GM19240 (cell line): Measurements from ENCODE around the gene DNAJC5.
"Not testable (repeated sequence)": the region's sequence is repeated elsewhere in the genome, so short reads cannot be mapped to it uniquely, and the experiment has no call there.

Experiments
- DNase-seq: peaks from one replicate; pipeline ENCODE4 v3.0.0; 2011; ENCODE audit warnings: low spot score; ENCODE audit not compliant: insufficient read length

DNAJC5 gene

DNA sequence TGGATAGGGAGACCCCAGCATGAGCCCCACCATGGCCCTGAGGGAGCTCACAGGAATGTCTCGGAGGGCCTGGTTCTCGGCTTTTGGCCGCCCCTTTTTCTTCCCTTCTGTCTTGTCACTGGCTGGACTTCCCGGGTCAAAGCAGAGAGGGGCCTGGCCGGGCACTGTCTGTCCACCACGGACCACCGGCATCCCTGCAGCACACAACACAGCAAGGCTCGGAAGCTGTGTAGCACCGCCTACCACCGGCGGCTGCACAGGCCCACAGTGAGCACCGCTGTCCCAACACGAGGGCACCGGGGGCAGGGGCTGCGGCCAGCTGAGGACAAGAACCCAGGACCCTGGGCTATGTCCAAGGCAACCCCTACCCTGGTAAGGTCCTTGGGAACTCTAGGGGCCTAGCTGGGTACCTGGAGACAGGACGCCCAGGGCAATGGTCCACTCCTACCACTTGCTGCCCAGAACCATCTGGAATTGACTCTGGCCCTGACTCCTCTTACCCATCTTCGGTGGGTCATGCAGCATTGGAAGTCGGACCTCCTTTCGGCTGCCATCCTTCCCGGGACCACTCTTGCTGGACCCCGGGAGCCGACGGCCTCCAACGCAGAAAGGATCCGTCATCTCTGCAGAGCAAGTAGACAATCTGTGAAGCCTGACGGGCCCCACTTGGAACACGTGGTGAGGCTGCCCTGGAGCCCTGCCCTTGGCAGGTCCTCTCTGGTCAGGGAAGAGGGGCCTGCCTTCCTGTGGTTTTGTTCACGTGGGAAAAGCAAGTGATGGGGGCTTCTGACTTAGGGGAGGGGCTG lies 72.6 kb downstream of the DNAJC5 start:
- no peak for DNase-seq

GRCh38 chr20:63968136-63968927 lies 73.4 kb downstream of the DNAJC5 start:
- no peak for DNase-seq

DNA sequence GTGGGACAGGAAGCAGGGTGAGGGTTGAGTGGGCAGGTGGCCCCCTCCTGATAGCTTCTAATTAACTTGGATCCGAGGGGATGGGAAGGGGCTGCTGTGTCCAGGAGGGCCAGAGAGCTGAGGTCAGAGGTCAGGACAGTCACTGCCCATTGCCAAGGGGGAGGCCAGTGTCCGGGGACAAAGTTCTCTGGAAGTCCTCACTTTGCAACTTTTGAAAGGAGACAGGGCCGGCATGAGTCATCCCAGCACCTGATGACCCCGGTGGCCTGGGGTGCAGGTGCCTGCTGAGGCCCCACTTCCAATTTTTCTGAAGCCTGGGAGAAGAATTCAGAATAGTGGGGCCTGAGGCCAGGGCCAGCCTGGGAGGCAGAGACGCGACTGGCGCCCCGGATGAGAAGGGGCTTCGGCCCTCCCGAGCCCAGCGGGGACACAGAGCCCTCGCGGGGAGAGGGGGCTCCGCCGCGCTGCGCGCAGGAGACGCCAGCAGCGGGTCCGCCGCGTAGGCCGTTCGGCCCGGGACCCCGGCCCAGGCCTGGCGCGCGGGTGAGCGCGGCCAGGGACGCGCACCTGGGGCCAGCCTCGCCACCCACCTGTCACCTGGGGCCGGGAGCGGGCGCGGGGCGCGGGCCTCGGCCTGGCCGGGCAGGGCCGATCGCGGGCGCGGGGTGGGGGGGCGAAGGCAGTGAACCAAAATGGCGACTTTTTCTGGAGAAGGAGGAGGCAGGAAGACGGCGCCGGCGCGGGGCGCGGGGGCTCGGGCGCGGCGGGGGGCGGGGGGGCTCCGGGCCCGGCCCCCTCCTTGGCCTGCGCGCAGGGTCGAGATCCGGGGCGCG lies 74.2 kb downstream of the DNAJC5 start:
- DNase-seq = no peak

- peak; percentile 62 for DNase-seq
These were observed 75.2 kb downstream of the DNAJC5 start, which contains the start of gene ZNF512B for GRCh38 chr20:63969838-63970713. Gene ZNF512B (minus strand): TSS chr20:63969930. CDS start chr20:63967950, 1,980 bp downstream.

DNA sequence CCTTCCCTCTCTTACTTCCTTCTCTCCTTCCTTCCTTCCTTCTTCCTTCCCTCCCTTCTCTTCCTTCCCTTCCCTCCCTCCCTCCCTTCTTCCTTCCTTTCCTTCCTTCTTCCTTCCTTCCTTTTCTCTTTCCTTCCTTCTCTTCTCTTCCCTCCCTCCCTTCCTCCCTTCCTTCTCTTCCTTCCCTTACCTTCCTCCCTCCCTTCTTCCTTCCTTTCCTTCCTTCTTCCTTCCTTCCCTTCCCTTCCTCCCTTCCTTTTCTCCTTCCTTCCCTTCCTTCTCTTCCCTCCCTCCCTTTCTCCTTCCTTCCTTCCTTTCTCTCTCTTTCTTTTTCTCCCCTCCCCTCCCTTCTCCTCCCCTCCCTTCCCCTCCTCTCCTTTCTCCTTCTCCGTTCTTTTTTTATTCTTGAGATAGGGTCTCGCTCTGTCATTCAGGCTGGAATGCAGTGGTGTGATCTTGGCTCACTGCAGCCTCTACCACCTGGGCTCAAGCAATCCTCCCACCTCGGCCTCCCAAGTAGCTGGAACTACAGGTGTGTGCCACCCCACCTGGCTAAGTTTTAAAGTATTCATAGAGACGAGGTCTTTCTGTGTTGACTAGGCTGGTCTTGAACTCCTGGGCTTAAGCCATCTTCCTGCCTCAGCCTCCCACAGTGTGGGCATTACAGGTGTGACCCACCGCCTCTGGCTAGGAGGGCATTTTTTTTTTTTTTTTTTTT lies 75.9 kb downstream of the DNAJC5 start:
- no peak for DNase-seq

GRCh38 chr20:63971960-63972311 lies 77.0 kb downstream of the DNAJC5 start:
- DNase-seq = not testable (repeated sequence)

DNA sequence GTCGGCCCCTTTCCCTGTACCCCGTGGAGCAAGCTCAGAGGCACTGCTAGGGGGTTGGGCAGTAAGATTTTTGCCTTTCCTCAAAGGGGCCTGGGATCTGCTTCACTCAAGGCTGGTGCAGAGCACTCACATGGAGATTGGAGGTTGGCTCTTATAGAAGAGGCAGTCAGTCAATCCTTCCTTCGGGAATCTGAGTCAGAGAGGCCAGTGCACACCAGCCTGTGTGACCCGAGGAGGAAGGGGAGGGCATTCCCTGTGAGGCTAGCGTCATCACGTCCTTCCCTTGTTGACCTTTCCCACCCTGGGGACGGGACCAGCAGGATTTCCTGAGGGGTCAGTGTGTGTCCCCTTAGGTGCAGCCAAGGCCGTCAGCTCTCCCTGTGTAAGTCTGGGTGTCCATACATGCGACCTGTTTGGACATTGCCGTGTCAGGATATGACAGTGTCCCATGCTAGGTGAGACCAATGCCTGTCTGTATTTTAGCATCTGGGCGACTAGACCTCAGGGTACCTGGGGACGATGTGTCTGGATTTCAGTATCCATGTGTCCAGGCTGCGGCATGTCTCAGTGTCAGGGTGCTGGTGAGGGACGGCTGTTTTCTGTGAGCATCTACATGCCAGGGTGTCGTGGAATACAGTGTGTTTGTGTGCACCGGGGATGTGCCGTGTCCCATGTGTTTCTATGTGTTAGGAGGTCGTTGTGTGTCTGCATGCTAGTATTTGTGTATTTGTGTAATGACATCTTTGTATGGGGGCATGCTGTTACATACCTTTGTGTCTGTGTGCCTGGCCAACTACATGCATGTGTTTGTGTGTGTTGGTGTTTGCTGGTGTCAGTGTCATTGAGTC lies 77.6 kb downstream of the DNAJC5 start:
- no peak for DNase-seq

DNA sequence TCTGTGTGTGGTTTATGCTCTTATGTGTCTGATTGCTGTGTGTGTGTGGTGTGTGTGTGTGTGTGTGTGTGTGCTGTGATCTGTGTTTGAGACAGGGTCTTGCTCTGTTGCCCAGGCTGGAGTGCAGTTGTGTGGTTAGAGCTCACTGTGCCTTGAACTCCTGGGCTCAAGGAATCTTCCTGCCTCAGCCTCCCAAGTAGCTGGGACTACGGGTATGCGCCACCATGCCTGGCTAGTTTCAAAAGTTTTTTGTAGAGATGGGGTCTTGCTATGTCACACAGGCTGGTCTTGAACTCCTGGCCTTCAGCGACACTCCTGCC lies 78.2 kb downstream of the DNAJC5 start:
- no peak for DNase-seq

DNA sequence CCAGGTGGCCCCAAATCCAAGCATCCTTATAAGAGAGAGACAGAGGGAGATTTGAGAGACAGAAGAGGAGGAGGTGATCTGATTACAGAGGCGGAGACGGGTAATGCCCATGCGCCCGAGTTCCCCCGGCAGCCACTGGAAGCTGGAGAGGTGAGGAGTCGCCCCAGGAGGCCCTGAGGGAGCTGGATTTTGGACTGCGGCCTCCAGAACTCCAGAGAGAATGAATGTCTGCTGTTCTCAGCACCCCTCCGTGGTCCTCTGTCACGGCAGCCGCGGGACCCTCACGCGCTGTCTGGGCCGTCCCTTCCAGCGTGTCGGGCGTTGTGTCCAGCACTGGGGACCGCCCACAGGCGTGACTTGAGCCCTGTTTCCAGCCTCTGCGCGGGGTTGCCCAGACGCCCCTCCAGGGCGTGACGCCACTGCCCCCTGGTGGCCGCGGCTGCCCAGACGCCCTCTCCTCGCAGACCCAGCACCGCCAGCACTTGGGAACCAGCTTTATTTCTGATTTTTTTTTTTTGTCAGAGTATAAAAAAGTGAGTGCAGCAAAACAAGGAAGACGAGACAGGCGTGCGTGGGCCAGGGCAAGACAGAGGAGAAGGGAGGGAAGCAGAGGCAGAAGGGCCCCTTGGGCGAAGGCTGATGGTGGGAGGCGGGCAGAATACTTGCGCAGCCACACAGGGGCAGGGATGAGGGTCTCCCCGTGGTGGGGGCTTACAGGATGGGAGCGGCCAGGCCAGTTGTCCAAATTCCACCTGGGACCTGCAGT lies 78.9 kb downstream of the DNAJC5 start:
- DNase-seq = peak; percentile 87

- no peak for DNase-seq
These were observed 79.7 kb downstream of the DNAJC5 start for GRCh38 chr20:63974402-63975200.

GRCh38 chr20:63976511-63976910 lies 81.6 kb downstream of the DNAJC5 start:
- not testable (repeated sequence) for DNase-seq

- no peak for DNase-seq
These were observed 82.2 kb downstream of the DNAJC5 start for GRCh38 chr20:63976980-63977738.

DNA sequence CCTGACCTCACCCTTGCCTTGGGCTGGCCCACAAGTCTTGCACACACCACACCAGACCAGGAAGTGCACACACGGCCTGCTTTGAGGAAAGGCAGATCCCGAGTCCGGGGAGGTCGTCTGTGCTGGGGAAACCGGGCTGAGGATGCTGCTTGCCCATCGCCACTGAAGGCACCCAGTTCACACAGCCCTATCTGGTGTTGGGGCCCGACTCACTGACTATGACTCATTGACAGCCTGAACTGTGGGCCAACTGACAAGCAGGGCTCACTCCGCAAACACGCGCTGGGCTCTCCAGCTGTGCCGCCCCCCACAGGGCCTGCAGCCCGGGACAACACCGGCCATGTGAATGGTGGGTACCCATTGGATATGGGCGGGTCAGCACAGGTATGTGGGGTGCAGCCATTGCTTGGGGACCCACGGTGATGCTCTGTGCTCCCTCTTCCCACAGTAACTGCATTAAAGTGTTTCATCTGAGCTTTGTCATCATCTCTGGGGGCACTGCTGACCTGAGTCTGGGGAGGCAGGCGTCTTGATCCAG lies 82.9 kb downstream of the DNAJC5 start:
- no peak for DNase-seq

- DNase-seq = no peak
These were observed 83.6 kb downstream of the DNAJC5 start for GRCh38 chr20:63978319-63979228.

- DNase-seq = no peak
These were observed 84.3 kb downstream of the DNAJC5 start for GRCh38 chr20:63979229-63979556.
